GM12878 (cell line): ENCODE results near the gene ATF7. TPM values are rescaled to one million over a fixed set of nuclear protein-coding genes. Genes with fewer than 3 reads are reported as not detected.

Source experiments
- ATAC-seq: fragments of 200-7000 bp; cut with Tn5 transposase; 3 replicates; pipeline ENCODE4 v1.9.1; 2020; ENCODE audit warnings: mild to moderate bottlenecking, moderate library complexity
- BruUV-seq: library from RNA; stranded (reverse); fragments of 400-500 nt; replicated peaks from 2 replicates; lab custom pipeline; 2021; lab: Mats Ljungman, UMichigan
- CTCF ChIA-PET: fragments of 300-600 bp; sonication (Branson Sonifier 250); formaldehyde crosslinking; extraction: SDS; loops from one replicate; lab custom pipeline; 2021; ENCODE audit warnings: inconsistent platforms; lab: Yijun Ruan, JAX
- POLR2A ChIA-PET: fragments of 350-600 bp; formaldehyde crosslinking; extraction: SDS; loops from one replicate; lab custom pipeline; 2021; ENCODE audit warnings: inconsistent platforms; lab: Charles Lee
- RAD21 ChIA-PET: fragments of 300-600 bp; sonication (Branson Sonifier 250); formaldehyde crosslinking; loops from one replicate; lab custom pipeline; 2023; ENCODE audit warnings: antibody characterized with exemption; ENCODE audit not compliant: unreplicated experiment; lab: Charles Lee
- SMC1A ChIA-PET: fragments of 300-600 bp; sonication (Branson Sonifier 250); formaldehyde crosslinking; loops from one replicate; lab custom pipeline; 2023; ENCODE audit not compliant: unreplicated experiment, uncharacterized antibody; lab: Charles Lee
- DNase-seq: peaks from one replicate; pipeline ENCODE4 v3.0.0-alpha.2; 2011; ENCODE audit warnings: low read depth, low spot score
- FAIRE-seq: peaks from 3 replicates; lab custom pipeline; 2011; peaks lifted over from hg19 to GRCh38; lab: Jason Lieb, UNC
- H2AFZ ChIP-seq: 2 replicates; pipeline ENCODE4 v1.6.0; 2011; ENCODE audit warnings: low read depth, low read length, control low read depth; ENCODE audit not compliant: control insufficient read depth
- H3K27ac ChIP-seq: 2 replicates; pipeline ENCODE4 v1.5.1; 2011; ENCODE audit warnings: control low read depth; ENCODE audit not compliant: control insufficient read depth, insufficient read depth
- H3K27me3 ChIP-seq, 2 experiments: replicated peaks in 1 of 2; 2 replicates each; pipeline versions ENCODE4 v1.6.0 to v1.6.1; 2011; ENCODE audit warnings: low read length in 1 of 2; ENCODE audit not compliant: control insufficient read depth in 2 of 2, insufficient read depth in 2 of 2
- H3K36me3 ChIP-seq, 2 experiments: 2 replicates each; pipeline ENCODE4 v1.5.1; 2011; ENCODE audit warnings: low read length in 1 of 2; ENCODE audit not compliant: control insufficient read depth in 2 of 2, insufficient read depth in 2 of 2
- H3K4me1 ChIP-seq: 2 replicates; pipeline ENCODE4 v1.6.1; 2011; ENCODE audit warnings: mild to moderate bottlenecking, low read length, moderate library complexity, mixed read lengths; ENCODE audit not compliant: control insufficient read depth, insufficient read depth
- H3K4me2 ChIP-seq: 2 replicates; pipeline ENCODE4 v1.6.0; 2011; ENCODE audit warnings: control low read depth; ENCODE audit not compliant: control insufficient read depth, insufficient read depth
- H3K4me3 ChIP-seq: fragments of 200-600 bp; sonication (generic); 2 replicates; pipeline ENCODE4 v1.5.1; 2016
- H3K79me2 ChIP-seq: 2 replicates; pipeline ENCODE4 v1.6.0; 2011; ENCODE audit warnings: low read length; ENCODE audit not compliant: control insufficient read depth, insufficient read depth
- H3K9ac ChIP-seq: 2 replicates; pipeline ENCODE4 v1.8.0; 2011; ENCODE audit warnings: low read length, control low read depth, mixed read lengths; ENCODE audit not compliant: control insufficient read depth, insufficient read depth
- H3K9me3 ChIP-seq: replicated peaks from 3 replicates; pipeline ENCODE4 v1.5.1; 2011; ENCODE audit warnings: mild to moderate bottlenecking, low read length; ENCODE audit not compliant: control insufficient read depth, insufficient read depth
- H4K20me1 ChIP-seq: 2 replicates; pipeline ENCODE4 v1.6.0; 2011; ENCODE audit not compliant: control insufficient read depth, insufficient read depth
- ETV6 ChIP-seq, 2 experiments: fragments of 450-650 bp in 1 of 2; IDR thresholded peaks in 1 of 2; conservative IDR thresholded peaks in 1 of 2; 2 replicates each; pipeline ENCODE4 v1.6.1; 2014; ENCODE audit warnings: antibody characterized with exemption in 1 of 2, borderline replicate concordance in 1 of 2, low read depth in 1 of 2, mild to moderate bottlenecking in 1 of 2, moderate library complexity in 1 of 2
- EZH2 ChIP-seq: IDR thresholded peaks from 2 replicates; pipeline ENCODE4 v1.6.1; 2012; ENCODE audit warnings: low read depth, mild to moderate bottlenecking, control low read depth, inconsistent platforms, low read length, borderline replicate concordance; ENCODE audit not compliant: control insufficient read depth
- HDAC2 ChIP-seq: fragments of 200-600 bp; sonication (generic); IDR thresholded peaks from 2 replicates; pipeline ENCODE4 v1.6.1; 2017
- RFX5 ChIP-seq: IDR thresholded peaks from 2 replicates; pipeline ENCODE4 v1.6.1; 2011; ENCODE audit warnings: low read depth, low read length, improper control_type of control experiment
- SKIL ChIP-seq: fragments of 450-650 bp; IDR thresholded peaks from 2 replicates; pipeline ENCODE4 v1.6.1; 2017; ENCODE audit warnings: mild to moderate bottlenecking, low read depth, inconsistent platforms; ENCODE audit not compliant: poor library complexity, severe bottlenecking
- YBX1 ChIP-seq: fragments of 450-650 bp; IDR thresholded peaks from 2 replicates; pipeline ENCODE4 v1.6.1; 2016; ENCODE audit warnings: antibody characterized with exemption
- WGBS: methylation state at CpG from one replicate; pipeline ENCODE4 v1.1.6; 2016; ENCODE audit warnings: low lambda C conversion rate; ENCODE audit not compliant: insufficient replicate concordance, insufficient coverage; ENCODE audit errors: missing lambda C conversion rate; 5-methylcytosine and 5-hydroxymethylcytosine counted together
- in situ Hi-C: fragments of 300-500 bp; cut with MboI; formaldehyde crosslinking; loops from 9 replicates; pipeline ENCODE4 v1.14.3; 2018; ENCODE audit warnings: mixed read lengths
- intact Hi-C: fragments of 100-400 bp; cut with micrococcal nuclease; formaldehyde crosslinking; loops from one replicate; pipeline ENCODE4 v1.14.2; 2022; ENCODE audit not compliant: unreplicated experiment
- polyA plus RNA-seq, 11 experiments: library from polyadenylated mRNA; depleted of rRNA in 4 of 11; unstranded in 6 of 11; stranded (reverse) in 5 of 11; fragments of >200 nt; fragmentation: Nextera tagmentation in 4 of 11; fragmentation: Illumina TruSeq in 1 of 11; extraction: Ambion mirVana in 4 of 11; extraction: Trizol in 1 of 11; gene quantifications; 1 replicate in 1 of 11; 2 replicates in 10 of 11; pipeline versions ENCODE4 v1.2.1 to v1.2.3, GENCODE V29; 2011 to 2016; ENCODE audit warnings: inconsistent platforms in 2 of 11, missing spikeins in 2 of 11, low read depth in 1 of 11
- total RNA-seq, 4 experiments: library from RNA; depleted of rRNA in 3 of 4; stranded (reverse); fragments of >200 nt in 3 of 4; fragmentation: Illumina TruSeq in 1 of 4; extraction: Trizol in 1 of 4; gene quantifications; 2 replicates each; pipeline versions ENCODE4 v1.2.1 to v1.2.3, GENCODE V29; 2013 to 2021

The ATF7 gene
- total and polyA plus RNA-seq, 10 of the 15 experiments (the other 5 are each of a cell fraction or from before 2014, with no cell fraction given), result 9.1 to 30.7 (median 21.8) TPM

GRCh38 chr12:53596920-53597363 is 29.2 kb downstream of the ATF7 start (continued):
- no peak for TF ChIP-seq HDAC2

- no TSS peak for BruUV-seq
- ChIA-PET RAD21 (no interaction called here), CTCF (interaction anchor here (1.1 kb wide), 1 partner anchor 52 kb away, joined by 3 read pairs; no protein-coding TSS in a partner anchor), SMC1A (interaction anchor here (0.6 kb wide), 1 partner anchor 77 kb away, joined by 3 read pairs; no protein-coding TSS in a partner anchor), POLR2A (interaction anchor here (0.5 kb wide), 1 partner anchor 13 kb away, joined by 4 read pairs; no protein-coding TSS in a partner anchor)
- Histone ChIP-seq H3K4me1 (peaks cover 3% of the 10 kb centered on the region; the same call in 1 of the 2 replicates), H3K27me3 (no peaks in the 10 kb centered on the region), H3K27ac (no peak overlapping the region), H4K20me1 (no peaks in the 10 kb centered on the region), H3K9me3 (no peaks in the 10 kb centered on the region), H2AFZ (no peak overlapping the region), H3K9ac (no peak overlapping the region), H3K4me2 (no peak overlapping the region), H3K4me3 (no peak overlapping the region), H3K36me3 (no peaks in the 10 kb centered on the region), H3K79me2 (no peaks in the 10 kb centered on the region; the same call in none of the 2 replicates)
- ATAC-seq (no peak), DNase-seq (no peak), FAIRE-seq (no peak)
- in situ Hi-C loops, result no loop called here
- intact Hi-C loops, result no loop called here
- 96% methylated on average over 5 of the region's 5 CpGs for WGBS
- TF ChIP-seq SKIL, result no peak
- TF ChIP-seq EZH2, result no peak
- TF ChIP-seq YBX1, result no peak
- no peak for TF ChIP-seq ETV6 (conservative IDR thresholded peaks at IDR 0.05 in 1 of 2, IDR thresholded peaks at IDR 0.05 in 1 of 2; ENCODE audit: borderline replicate concordance in 1 of 2, low read depth in 1 of 2)
- no peak for TF ChIP-seq RFX5
Observed at GRCh38 chr12:53594897-53595615, 31.1 kb downstream of the ATF7 start.
